DND-41 (cell line): Measurements from ENCODE around the gene MYLK.
"Not testable (repeated sequence)": the region's sequence is repeated elsewhere in the genome, so short reads cannot be mapped to it uniquely, and the experiment has no call there.

ENCODE experiments used
- EZH2 ChIP-seq: IDR thresholded peaks from 3 replicates; pipeline ENCODE4 v1.6.1; 2012; ENCODE audit warnings: borderline replicate concordance, low read depth, mild to moderate bottlenecking, moderate library complexity, low read length, inconsistent platforms; ENCODE audit not compliant: severe bottlenecking
- TF ChIP-seq, protein P1 (sequence below): IDR thresholded peaks from 2 replicates; pipeline ENCODE4 v1.5.1; 2012; ENCODE audit warnings: borderline replicate concordance, low read length, moderate library complexity, mild to moderate bottlenecking; ENCODE audit not compliant: poor library complexity, severe bottlenecking; ENCODE audit errors: extremely low read depth

DNA sequence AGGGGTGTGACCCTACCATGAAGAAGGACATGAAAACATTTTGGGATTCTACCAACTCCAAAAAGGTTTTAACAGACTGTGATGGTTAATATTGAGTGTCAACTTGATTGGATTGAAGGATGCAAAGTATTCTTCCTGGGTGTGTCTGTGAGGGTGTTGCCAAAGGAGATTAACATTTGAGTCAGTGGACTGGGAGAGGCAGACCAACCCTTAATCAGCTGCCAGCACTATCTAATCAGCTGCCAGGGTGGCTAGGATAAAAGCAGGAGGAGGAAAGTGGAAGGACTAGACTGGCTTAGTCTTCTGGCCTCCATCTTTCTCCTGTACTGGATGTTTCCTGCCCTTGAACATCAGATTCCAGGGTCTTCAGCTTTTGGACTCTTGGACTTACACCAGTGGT, 283.3 kb downstream of the MYLK start:
- TF ChIP-seq, protein P1, sequence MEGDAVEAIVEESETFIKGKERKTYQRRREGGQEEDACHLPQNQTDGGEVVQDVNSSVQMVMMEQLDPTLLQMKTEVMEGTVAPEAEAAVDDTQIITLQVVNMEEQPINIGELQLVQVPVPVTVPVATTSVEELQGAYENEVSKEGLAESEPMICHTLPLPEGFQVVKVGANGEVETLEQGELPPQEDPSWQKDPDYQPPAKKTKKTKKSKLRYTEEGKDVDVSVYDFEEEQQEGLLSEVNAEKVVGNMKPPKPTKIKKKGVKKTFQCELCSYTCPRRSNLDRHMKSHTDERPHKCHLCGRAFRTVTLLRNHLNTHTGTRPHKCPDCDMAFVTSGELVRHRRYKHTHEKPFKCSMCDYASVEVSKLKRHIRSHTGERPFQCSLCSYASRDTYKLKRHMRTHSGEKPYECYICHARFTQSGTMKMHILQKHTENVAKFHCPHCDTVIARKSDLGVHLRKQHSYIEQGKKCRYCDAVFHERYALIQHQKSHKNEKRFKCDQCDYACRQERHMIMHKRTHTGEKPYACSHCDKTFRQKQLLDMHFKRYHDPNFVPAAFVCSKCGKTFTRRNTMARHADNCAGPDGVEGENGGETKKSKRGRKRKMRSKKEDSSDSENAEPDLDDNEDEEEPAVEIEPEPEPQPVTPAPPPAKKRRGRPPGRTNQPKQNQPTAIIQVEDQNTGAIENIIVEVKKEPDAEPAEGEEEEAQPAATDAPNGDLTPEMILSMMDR = not testable (repeated sequence)
- not testable (repeated sequence) for TF ChIP-seq EZH2
